Smooth muscle cell (in vitro differentiated cells): ENCODE results near the gene IL17REL. TPM values are rescaled to one million over a fixed set of nuclear protein-coding genes. Genes with fewer than 3 reads are reported as not detected.

Experiments
- DNase-seq: peaks from one replicate; lab custom pipeline; 2025; ENCODE audit not compliant: unreplicated experiment; lab: John Stamatoyannopoulos, UW
- H2AFZ ChIP-seq: fragments of 200-600 bp; sonication (generic); 2 replicates; pipeline ENCODE4 v1.6.0; 2016; ENCODE audit warnings: antibody characterized with exemption, low read depth, mild to moderate bottlenecking
- H3F3A ChIP-seq: fragments of 200-600 bp; sonication (generic); 2 replicates; pipeline ENCODE4 v1.6.0; 2017; ENCODE audit warnings: antibody characterized with exemption, low read depth
- H3K27ac ChIP-seq: fragments of 200-600 bp; sonication (generic); 2 replicates; pipeline ENCODE4 v1.5.1; 2016; ENCODE audit warnings: low read depth, mild to moderate bottlenecking
- H3K27me3 ChIP-seq: fragments of 200-600 bp; sonication (generic); 2 replicates; pipeline ENCODE4 v1.6.1; 2016; ENCODE audit warnings: low read depth, mild to moderate bottlenecking
- H3K36me3 ChIP-seq: fragments of 200-600 bp; sonication (generic); 2 replicates; pipeline ENCODE4 v1.5.1; 2016; ENCODE audit warnings: low read depth
- H3K4me1 ChIP-seq: fragments of 200-600 bp; sonication (generic); 2 replicates; pipeline ENCODE4 v1.5.1; 2016; ENCODE audit warnings: low read depth
- H3K4me2 ChIP-seq: fragments of 200-600 bp; sonication (generic); 2 replicates; pipeline ENCODE4 v1.6.0; 2016; ENCODE audit warnings: mild to moderate bottlenecking
- H3K4me3 ChIP-seq: fragments of 200-600 bp; sonication (generic); 2 replicates; pipeline ENCODE4 v1.5.1; 2016; ENCODE audit warnings: mild to moderate bottlenecking
- H3K79me2 ChIP-seq: fragments of 200-600 bp; sonication (generic); 2 replicates; pipeline ENCODE4 v1.6.0; 2016; ENCODE audit warnings: low read depth, mild to moderate bottlenecking
- H3K9ac ChIP-seq: fragments of 200-600 bp; sonication (generic); 2 replicates; pipeline ENCODE4 v1.6.0; 2016; ENCODE audit warnings: low read depth
- H3K9me3 ChIP-seq: fragments of 200-600 bp; sonication (generic); replicated peaks from 2 replicates; pipeline ENCODE4 v1.5.1; 2016; ENCODE audit warnings: low read depth
- H4K20me1 ChIP-seq: fragments of 200-600 bp; sonication (generic); 2 replicates; pipeline ENCODE4 v1.6.0; 2016; ENCODE audit warnings: low read depth
- WGBS: methylation state at CpG from one replicate; pipeline ENCODE4 v1.1.7; 2016; ENCODE audit warnings: low lambda C conversion rate; 5-methylcytosine and 5-hydroxymethylcytosine counted together
- polyA plus RNA-seq: library from polyadenylated mRNA; unstranded; fragments of >200 nt; fragmentation: Nextera tagmentation; extraction: Ambion mirVana; gene quantifications from 2 replicates; pipeline ENCODE4 v1.2.1, GENCODE V29; 2016
- total RNA-seq: library from RNA; depleted of rRNA; stranded (reverse); fragments of >200 nt; gene quantifications from 2 replicates; pipeline ENCODE4 v1.2.3, GENCODE V29; 2014
- TF ChIP-seq, protein P1 (sequence below): fragments of 200-600 bp; sonication (generic); IDR thresholded peaks from 2 replicates; pipeline ENCODE4 v1.5.1; 2017; ENCODE audit warnings: borderline replicate concordance, mild to moderate bottlenecking, antibody characterized with exemption; ENCODE audit not compliant: insufficient read depth, poor library complexity, severe bottlenecking

IL17REL gene
- total and polyA plus RNA-seq, 2 experiments from 2014 or later: 0.04 TPM; not detected in 1

DNA sequence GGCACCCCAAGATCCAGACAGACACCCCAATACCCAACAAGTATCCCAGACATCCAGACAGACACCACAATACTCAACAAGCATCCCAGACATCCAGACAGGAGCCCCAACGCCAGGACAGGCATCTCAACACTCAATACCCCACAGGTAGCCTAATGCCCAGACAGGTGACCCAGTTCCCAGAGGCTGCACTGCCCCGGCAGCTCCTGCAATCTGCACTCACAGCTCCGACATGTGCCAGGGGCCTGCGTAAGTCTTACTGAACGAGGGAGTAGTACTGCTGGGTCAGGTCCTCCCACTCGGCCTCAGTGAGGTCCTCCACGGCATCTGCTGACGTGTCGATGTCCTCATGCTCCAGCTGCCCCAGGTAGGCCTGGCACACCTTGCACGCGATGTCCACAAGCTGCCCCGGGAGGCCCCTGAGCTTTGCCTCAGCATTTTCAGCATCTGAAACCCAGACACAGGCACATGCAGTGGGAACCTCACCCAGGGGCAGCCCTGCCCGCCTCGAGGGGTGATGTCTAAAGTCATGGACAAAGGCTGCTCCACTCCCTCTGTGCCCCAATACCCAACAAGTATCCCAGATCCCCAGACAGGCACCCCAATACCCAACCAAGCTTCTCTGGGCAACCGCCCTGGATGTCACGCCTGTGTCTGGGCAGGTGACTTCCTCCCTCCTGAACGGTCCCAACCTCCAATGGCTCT lies 28.9 kb upstream of the IL17REL start:
- no peaks in the 10 kb centered on the region for H3K9me3 ChIP-seq
- H4K20me1 ChIP-seq: no peaks in the 10 kb centered on the region
- H3K27me3 ChIP-seq: no peaks in the 10 kb centered on the region
- no peak overlapping the region for H3K9ac ChIP-seq
- H3K4me3 ChIP-seq: no peak overlapping the region
- no peak for DNase-seq
- H2AFZ ChIP-seq: no peak overlapping the region
- WGBS: 93% methylated on average over 17 of the region's 17 CpGs
- H3K27ac ChIP-seq: no peak overlapping the region
- H3K4me1 ChIP-seq: no peaks in the 10 kb centered on the region
- H3K4me2 ChIP-seq: no peak overlapping the region
- no peaks in the 10 kb centered on the region for H3F3A ChIP-seq
- TF ChIP-seq, protein P1, sequence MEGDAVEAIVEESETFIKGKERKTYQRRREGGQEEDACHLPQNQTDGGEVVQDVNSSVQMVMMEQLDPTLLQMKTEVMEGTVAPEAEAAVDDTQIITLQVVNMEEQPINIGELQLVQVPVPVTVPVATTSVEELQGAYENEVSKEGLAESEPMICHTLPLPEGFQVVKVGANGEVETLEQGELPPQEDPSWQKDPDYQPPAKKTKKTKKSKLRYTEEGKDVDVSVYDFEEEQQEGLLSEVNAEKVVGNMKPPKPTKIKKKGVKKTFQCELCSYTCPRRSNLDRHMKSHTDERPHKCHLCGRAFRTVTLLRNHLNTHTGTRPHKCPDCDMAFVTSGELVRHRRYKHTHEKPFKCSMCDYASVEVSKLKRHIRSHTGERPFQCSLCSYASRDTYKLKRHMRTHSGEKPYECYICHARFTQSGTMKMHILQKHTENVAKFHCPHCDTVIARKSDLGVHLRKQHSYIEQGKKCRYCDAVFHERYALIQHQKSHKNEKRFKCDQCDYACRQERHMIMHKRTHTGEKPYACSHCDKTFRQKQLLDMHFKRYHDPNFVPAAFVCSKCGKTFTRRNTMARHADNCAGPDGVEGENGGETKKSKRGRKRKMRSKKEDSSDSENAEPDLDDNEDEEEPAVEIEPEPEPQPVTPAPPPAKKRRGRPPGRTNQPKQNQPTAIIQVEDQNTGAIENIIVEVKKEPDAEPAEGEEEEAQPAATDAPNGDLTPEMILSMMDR: no peak
- H3K36me3 ChIP-seq: no peaks in the 10 kb centered on the region
- no peaks in the 10 kb centered on the region for H3K79me2 ChIP-seq

DNA sequence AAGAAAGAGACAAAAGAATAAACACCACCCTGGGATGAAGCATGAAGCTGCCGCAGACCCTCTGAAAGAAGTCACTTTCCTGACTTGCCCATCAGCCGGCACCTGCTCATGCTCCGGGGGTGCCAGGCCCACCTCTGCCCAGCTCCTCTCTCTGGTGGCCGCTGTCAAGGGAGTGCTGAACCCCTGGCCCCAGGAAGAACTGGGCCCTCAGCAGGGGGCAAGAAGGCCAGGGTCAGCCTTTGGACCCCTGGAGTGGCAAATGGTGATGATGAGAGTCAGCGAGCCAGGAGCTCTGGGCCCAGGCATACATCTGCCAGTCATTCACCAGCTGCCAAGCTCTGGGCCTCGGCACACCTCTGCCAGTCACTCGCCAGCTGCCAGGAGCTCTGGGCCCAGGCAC lies 28.2 kb upstream of the IL17REL start:
- Histone ChIP-seq H3F3A (no peaks in the 10 kb centered on the region), H3K79me2 (no peaks in the 10 kb centered on the region), H3K9ac (no peak overlapping the region), H3K9me3 (no peaks in the 10 kb centered on the region), H3K27me3 (no peaks in the 10 kb centered on the region), H3K4me2 (no peak overlapping the region), H3K27ac (no peak overlapping the region), H3K36me3 (no peaks in the 10 kb centered on the region), H3K4me1 (no peaks in the 10 kb centered on the region), H2AFZ (no peak overlapping the region), H4K20me1 (no peaks in the 10 kb centered on the region), H3K4me3 (no peak overlapping the region)
- DNase-seq: no peak
- 93% methylated on average over 7 of the region's 7 CpGs for WGBS
- TF ChIP-seq, protein P1: no peak

DNA sequence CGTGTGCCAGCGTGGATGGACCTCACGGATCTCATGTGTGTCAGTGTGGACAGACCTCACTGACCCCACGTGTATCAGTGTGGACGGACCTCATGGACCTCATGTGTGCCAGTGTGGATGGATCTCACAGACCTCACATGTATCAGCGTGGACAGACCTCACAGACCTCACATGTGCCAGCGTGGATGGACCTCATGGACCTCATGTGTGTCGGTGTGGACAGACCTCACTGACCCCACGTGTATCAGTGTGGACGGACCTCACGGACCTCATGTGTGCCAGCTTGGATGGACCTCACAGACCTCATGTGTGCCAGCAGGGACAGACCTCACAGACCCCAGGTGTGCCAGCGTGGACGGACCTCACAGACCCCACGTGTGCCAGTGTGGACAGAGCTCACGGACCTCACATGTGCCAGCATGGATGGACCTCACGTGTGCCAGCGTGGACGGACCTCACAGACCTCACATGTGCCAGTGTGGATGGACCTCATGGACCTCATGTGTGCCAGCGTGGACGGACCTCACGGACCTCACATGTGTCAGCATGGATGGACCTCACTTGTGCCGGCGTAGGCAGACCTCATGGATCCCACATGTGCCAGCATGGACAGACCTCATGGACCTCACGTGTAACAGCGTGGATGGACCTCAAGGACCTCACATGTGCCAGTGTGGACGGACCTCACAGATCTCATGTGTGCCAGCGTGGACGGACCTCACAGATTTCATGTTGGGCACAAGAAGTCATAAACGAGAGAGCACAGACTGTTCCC lies 27.3 kb upstream of the IL17REL start:
- Histone ChIP-seq H3K27ac (no peak overlapping the region), H3K27me3 (no peaks in the 10 kb centered on the region), H4K20me1 (no peaks in the 10 kb centered on the region), H3K36me3 (no peaks in the 10 kb centered on the region), H2AFZ (no peak overlapping the region), H3F3A (no peaks in the 10 kb centered on the region), H3K9me3 (no peaks in the 10 kb centered on the region), H3K79me2 (no peaks in the 10 kb centered on the region), H3K9ac (no peak overlapping the region), H3K4me2 (no peak overlapping the region), H3K4me1 (no peaks in the 10 kb centered on the region), H3K4me3 (no peak overlapping the region)
- no peak for DNase-seq
- TF ChIP-seq, protein P1: no peak
- 94% methylated on average over 29 of the region's 29 CpGs for WGBS
